ENCODE results near the gene AKR1C8.
"Not testable (repeated sequence)": the region's sequence is repeated elsewhere in the genome, so short reads cannot be mapped to it uniquely, and the experiment has no call there.

DNA sequence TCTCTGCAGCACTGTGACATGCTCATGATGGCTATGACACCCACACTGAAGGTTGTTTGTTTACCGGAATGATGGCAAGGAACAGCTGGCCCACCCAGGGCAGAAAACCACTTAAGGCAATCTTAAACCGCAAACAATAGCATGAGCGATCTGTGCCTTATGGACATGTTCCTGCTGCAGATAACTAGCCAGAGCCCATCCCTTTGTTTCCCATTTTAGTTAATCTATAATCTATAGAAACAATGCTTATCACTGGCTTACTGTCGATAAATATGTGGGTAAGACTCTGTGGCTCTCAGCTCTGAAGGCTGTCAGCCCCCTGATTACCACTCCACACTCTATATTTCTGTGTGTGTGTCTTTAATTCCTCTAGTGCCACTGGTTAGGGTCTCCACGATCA lies 65.0 kb downstream of the AKR1C8 start:
- not testable (repeated sequence) for TF ChIP-seq EZH2 (IDR thresholded peaks at IDR 0.05; ENCODE audit: low read length, missing control alignments)
- TF ChIP-seq, protein P1, sequence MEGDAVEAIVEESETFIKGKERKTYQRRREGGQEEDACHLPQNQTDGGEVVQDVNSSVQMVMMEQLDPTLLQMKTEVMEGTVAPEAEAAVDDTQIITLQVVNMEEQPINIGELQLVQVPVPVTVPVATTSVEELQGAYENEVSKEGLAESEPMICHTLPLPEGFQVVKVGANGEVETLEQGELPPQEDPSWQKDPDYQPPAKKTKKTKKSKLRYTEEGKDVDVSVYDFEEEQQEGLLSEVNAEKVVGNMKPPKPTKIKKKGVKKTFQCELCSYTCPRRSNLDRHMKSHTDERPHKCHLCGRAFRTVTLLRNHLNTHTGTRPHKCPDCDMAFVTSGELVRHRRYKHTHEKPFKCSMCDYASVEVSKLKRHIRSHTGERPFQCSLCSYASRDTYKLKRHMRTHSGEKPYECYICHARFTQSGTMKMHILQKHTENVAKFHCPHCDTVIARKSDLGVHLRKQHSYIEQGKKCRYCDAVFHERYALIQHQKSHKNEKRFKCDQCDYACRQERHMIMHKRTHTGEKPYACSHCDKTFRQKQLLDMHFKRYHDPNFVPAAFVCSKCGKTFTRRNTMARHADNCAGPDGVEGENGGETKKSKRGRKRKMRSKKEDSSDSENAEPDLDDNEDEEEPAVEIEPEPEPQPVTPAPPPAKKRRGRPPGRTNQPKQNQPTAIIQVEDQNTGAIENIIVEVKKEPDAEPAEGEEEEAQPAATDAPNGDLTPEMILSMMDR (conservative IDR thresholded peaks at IDR 0.05 in 1 of 2, IDR thresholded peaks at IDR 0.05 in 1 of 2; ENCODE audit: low read depth in 1 of 2, low read length in 2 of 2), result not testable (repeated sequence)

All from fibroblast of lung (primary cell).